Neural cell (in vitro differentiated cells): ENCODE data around the gene ST6GALNAC3. TPM values are rescaled to one million over a fixed set of nuclear protein-coding genes. Genes with fewer than 3 reads are reported as not detected.

Source experiments
- H2AFZ ChIP-seq: fragments of 200-600, 300-800 bp; sonication (generic), shearing (Covaris generic); 2 replicates; pipeline ENCODE4 v1.6.0; 2014; ENCODE audit warnings: low read depth, mild to moderate bottlenecking, antibody characterized with exemption, low read length, moderate library complexity
- H3F3A ChIP-seq: fragments of 200-600 bp; shearing (Covaris generic); 2 replicates; pipeline ENCODE4 v1.6.1; 2016; ENCODE audit warnings: mild to moderate bottlenecking, moderate library complexity, mixed read lengths, antibody characterized with exemption, low read length; ENCODE audit not compliant: insufficient read depth, poor library complexity, severe bottlenecking
- H3K27ac ChIP-seq: fragments of 200-600, 300-800 bp; sonication (generic), shearing (Covaris generic); 2 replicates; pipeline ENCODE4 v1.5.1; 2014; ENCODE audit warnings: mild to moderate bottlenecking, low read length, moderate library complexity
- H3K27me3 ChIP-seq: fragments of 300-800, 200-600 bp; sonication (generic), shearing (Covaris generic); 2 replicates; pipeline ENCODE4 v1.6.0; 2014; ENCODE audit warnings: mild to moderate bottlenecking, low read depth, low read length, moderate library complexity; ENCODE audit not compliant: insufficient read depth
- H3K36me3 ChIP-seq: fragments of 300-800, 200-600 bp; sonication (generic), shearing (Covaris generic); 2 replicates; pipeline ENCODE4 v1.5.1; 2014; ENCODE audit warnings: mild to moderate bottlenecking, antibody characterized with exemption, low read length, moderate library complexity; ENCODE audit not compliant: insufficient read depth
- H3K4me2 ChIP-seq: fragments of 300-800, 200-600 bp; sonication (generic), shearing (Covaris generic); 2 replicates; pipeline ENCODE4 v1.6.0; 2014; ENCODE audit warnings: mild to moderate bottlenecking, low read length
- H3K4me3 ChIP-seq: fragments of 300-800, 200-600 bp; sonication (generic), shearing (Covaris generic); 2 replicates; pipeline ENCODE4 v1.5.1; 2014; ENCODE audit warnings: mild to moderate bottlenecking, low read length, moderate library complexity
- H3K79me2 ChIP-seq: fragments of 200-600 bp; shearing (Covaris generic); replicated peaks from 2 replicates; pipeline ENCODE4 v1.6.0; 2014; ENCODE audit warnings: mild to moderate bottlenecking, low read length, moderate library complexity; ENCODE audit not compliant: insufficient read depth
- H3K9ac ChIP-seq: fragments of 300-800, 200-600 bp; sonication (generic), shearing (Covaris generic); 2 replicates; pipeline ENCODE4 v1.6.1; 2016; ENCODE audit warnings: mild to moderate bottlenecking, low read length, mixed read lengths
- H3K9me2 ChIP-seq: fragments of 200-600 bp; shearing (Covaris generic); 2 replicates; pipeline ENCODE4 v1.6.1; 2016; ENCODE audit warnings: mild to moderate bottlenecking, low read length, mixed read lengths; ENCODE audit not compliant: insufficient read depth
- H3K9me3 ChIP-seq: fragments of 200-600, 300-800 bp; sonication (generic), shearing (Covaris generic); 2 replicates; pipeline ENCODE4 v1.6.1; 2016; ENCODE audit warnings: mild to moderate bottlenecking, mixed run types, low read length, moderate library complexity, mixed read lengths
- H4K20me1 ChIP-seq: fragments of 200-600 bp; shearing (Covaris generic); 2 replicates; pipeline ENCODE4 v1.6.1; 2016; ENCODE audit warnings: mild to moderate bottlenecking, mixed run types; ENCODE audit not compliant: insufficient read depth
- EP300 ChIP-seq: fragments of 450-650 bp; conservative IDR thresholded peaks from 2 replicates; pipeline ENCODE4 v1.6.1; 2014; ENCODE audit warnings: antibody characterized with exemption, mild to moderate bottlenecking, moderate library complexity; ENCODE audit not compliant: poor library complexity, severe bottlenecking
- EZH2 ChIP-seq: fragments of 200-600, 300-800 bp; shearing (Covaris generic), sonication (generic); IDR thresholded peaks from 2 replicates; pipeline ENCODE4 v1.6.1; 2014; ENCODE audit warnings: antibody characterized with exemption, low read length, borderline replicate concordance, mild to moderate bottlenecking; ENCODE audit not compliant: insufficient read depth, poor library complexity, severe bottlenecking
- MXI1 ChIP-seq: fragments of 450-650 bp; conservative IDR thresholded peaks from 2 replicates; pipeline ENCODE4 v1.6.1; 2014; ENCODE audit warnings: antibody characterized with exemption, mild to moderate bottlenecking; ENCODE audit not compliant: poor library complexity, severe bottlenecking
- POLR2AphosphoS5 ChIP-seq: IDR thresholded peaks from 2 replicates; pipeline ENCODE4 v1.6.1; 2012
- RAD21 ChIP-seq: fragments of 450-650 bp; conservative IDR thresholded peaks from 2 replicates; pipeline ENCODE4 v1.6.1; 2014; ENCODE audit warnings: antibody characterized with exemption, mild to moderate bottlenecking, moderate library complexity
- SMC3 ChIP-seq: fragments of 450-650 bp; conservative IDR thresholded peaks from 2 replicates; pipeline ENCODE4 v1.6.1; 2014; ENCODE audit warnings: antibody characterized with exemption, mild to moderate bottlenecking, moderate library complexity; ENCODE audit not compliant: poor library complexity
- TAF1 ChIP-seq: IDR thresholded peaks from 2 replicates; pipeline ENCODE4 v1.6.1; 2012; ENCODE audit warnings: low read depth
- polyA plus RNA-seq: library from polyadenylated mRNA; depleted of rRNA; stranded (reverse); fragments of >200 nt; gene quantifications from 2 replicates; pipeline ENCODE4 v1.2.3, GENCODE V29; 2014
- TF ChIP-seq, protein P1 (sequence below): IDR thresholded peaks from 2 replicates; pipeline ENCODE4 v1.6.1; 2012; ENCODE audit warnings: borderline replicate concordance
- TF ChIP-seq, protein P2 (sequence below): fragments of 450-650 bp; IDR thresholded peaks from 2 replicates; pipeline ENCODE4 v1.5.1; 2014; ENCODE audit warnings: antibody characterized with exemption, mild to moderate bottlenecking, moderate library complexity; ENCODE audit not compliant: poor library complexity, severe bottlenecking

The ST6GALNAC3 gene
- polyA plus RNA-seq, 1 donor from 2014 or later: 3.6 TPM

DNA sequence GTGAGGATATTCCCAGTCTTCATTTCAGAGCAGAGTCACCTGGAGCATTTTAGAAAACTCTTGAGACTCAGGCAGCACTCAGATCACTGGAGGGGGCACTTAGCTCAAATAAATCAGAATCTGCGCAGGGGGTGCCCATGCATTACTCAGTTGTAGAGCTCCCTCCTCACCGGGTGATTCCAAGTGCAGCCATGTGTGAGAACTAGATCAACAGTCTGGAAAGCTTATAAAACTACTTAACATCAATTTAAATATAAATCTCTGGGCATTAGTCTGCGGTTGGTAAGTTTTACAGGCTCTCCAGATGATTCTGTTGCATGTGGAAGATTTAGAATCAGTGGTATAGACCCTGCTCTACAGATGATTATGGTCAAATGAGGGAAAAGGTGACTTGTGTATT, 128.6 kb downstream of the ST6GALNAC3 start:
- H3K36me3 ChIP-seq: no peaks in the 10 kb centered on the region
- no peak overlapping the region for H2AFZ ChIP-seq
- no peaks in the 10 kb centered on the region for H3F3A ChIP-seq
- no peak overlapping the region for H3K4me3 ChIP-seq
- H3K9me3 ChIP-seq: no peaks in the 10 kb centered on the region
- H3K9me2 ChIP-seq: no peaks in the 10 kb centered on the region
- TF ChIP-seq, protein P1, sequence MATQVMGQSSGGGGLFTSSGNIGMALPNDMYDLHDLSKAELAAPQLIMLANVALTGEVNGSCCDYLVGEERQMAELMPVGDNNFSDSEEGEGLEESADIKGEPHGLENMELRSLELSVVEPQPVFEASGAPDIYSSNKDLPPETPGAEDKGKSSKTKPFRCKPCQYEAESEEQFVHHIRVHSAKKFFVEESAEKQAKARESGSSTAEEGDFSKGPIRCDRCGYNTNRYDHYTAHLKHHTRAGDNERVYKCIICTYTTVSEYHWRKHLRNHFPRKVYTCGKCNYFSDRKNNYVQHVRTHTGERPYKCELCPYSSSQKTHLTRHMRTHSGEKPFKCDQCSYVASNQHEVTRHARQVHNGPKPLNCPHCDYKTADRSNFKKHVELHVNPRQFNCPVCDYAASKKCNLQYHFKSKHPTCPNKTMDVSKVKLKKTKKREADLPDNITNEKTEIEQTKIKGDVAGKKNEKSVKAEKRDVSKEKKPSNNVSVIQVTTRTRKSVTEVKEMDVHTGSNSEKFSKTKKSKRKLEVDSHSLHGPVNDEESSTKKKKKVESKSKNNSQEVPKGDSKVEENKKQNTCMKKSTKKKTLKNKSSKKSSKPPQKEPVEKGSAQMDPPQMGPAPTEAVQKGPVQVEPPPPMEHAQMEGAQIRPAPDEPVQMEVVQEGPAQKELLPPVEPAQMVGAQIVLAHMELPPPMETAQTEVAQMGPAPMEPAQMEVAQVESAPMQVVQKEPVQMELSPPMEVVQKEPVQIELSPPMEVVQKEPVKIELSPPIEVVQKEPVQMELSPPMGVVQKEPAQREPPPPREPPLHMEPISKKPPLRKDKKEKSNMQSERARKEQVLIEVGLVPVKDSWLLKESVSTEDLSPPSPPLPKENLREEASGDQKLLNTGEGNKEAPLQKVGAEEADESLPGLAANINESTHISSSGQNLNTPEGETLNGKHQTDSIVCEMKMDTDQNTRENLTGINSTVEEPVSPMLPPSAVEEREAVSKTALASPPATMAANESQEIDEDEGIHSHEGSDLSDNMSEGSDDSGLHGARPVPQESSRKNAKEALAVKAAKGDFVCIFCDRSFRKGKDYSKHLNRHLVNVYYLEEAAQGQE: no peak
- TF ChIP-seq TAF1 (no peak), MXI1 (no peak), EZH2 (no peak), SMC3 (no peak), POLR2AphosphoS5 (no peak), EP300 (no peak), RAD21 (no peak)
- TF ChIP-seq, protein P2, sequence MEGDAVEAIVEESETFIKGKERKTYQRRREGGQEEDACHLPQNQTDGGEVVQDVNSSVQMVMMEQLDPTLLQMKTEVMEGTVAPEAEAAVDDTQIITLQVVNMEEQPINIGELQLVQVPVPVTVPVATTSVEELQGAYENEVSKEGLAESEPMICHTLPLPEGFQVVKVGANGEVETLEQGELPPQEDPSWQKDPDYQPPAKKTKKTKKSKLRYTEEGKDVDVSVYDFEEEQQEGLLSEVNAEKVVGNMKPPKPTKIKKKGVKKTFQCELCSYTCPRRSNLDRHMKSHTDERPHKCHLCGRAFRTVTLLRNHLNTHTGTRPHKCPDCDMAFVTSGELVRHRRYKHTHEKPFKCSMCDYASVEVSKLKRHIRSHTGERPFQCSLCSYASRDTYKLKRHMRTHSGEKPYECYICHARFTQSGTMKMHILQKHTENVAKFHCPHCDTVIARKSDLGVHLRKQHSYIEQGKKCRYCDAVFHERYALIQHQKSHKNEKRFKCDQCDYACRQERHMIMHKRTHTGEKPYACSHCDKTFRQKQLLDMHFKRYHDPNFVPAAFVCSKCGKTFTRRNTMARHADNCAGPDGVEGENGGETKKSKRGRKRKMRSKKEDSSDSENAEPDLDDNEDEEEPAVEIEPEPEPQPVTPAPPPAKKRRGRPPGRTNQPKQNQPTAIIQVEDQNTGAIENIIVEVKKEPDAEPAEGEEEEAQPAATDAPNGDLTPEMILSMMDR: no peak
- H3K4me2 ChIP-seq: no peak overlapping the region
- H4K20me1 ChIP-seq: no peaks in the 10 kb centered on the region
- H3K79me2 ChIP-seq: no peaks in the 10 kb centered on the region
- H3K9ac ChIP-seq: no peak overlapping the region
- H3K27me3 ChIP-seq: no peaks in the 10 kb centered on the region
- no peak overlapping the region for H3K27ac ChIP-seq

DNA sequence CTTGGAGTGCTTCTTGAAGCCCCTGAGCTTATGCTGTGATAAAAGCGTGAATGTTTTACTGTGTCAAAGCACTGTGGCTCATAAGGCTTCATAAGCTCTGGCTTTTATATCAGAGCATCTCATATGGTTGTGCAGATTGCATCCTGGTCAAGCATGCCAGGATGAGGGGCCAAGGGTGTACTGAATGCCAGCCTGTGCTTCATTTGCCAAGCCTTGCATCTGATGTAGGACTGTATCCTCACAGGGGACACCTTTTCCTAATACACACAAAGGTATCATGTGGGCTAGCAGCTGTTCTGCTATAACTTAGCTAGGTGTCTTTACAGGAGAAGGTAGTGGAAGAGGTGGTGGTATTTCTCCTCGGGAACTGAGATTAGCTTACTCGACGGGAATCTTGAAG, 134.7 kb downstream of the ST6GALNAC3 start:
- Histone ChIP-seq H4K20me1 (no peaks in the 10 kb centered on the region), H3K4me2 (no peak overlapping the region), H2AFZ (no peak overlapping the region), H3K9me2 (no peaks in the 10 kb centered on the region), H3K9me3 (no peaks in the 10 kb centered on the region), H3K9ac (no peak overlapping the region), H3K27me3 (no peaks in the 10 kb centered on the region), H3K4me3 (no peak overlapping the region), H3K79me2 (no peaks in the 10 kb centered on the region), H3K27ac (no peak overlapping the region), H3K36me3 (no peaks in the 10 kb centered on the region), H3F3A (no peaks in the 10 kb centered on the region)
- TF ChIP-seq EZH2 (no peak), POLR2AphosphoS5 (no peak), RAD21 (no peak), SMC3 (no peak), MXI1 (no peak), EP300 (no peak), TAF1 (no peak)
- TF ChIP-seq, protein P2: no peak
- TF ChIP-seq, protein P1: no peak
